Karpas-422 (cell line): ENCODE data around the gene MPPED2. TPM values are rescaled to one million over a fixed set of nuclear protein-coding genes. Genes with fewer than 3 reads are reported as not detected.

Experiments
- DNase-seq: peaks from one replicate; pipeline ENCODE4 v3.0.0-alpha.2; 2015
- H2AFZ ChIP-seq: fragments of 200-600 bp; sonication (generic); 2 replicates; pipeline ENCODE4 v1.6.1; 2014; ENCODE audit warnings: antibody characterized with exemption, low read length, mixed read lengths
- H3K27ac ChIP-seq: fragments of 200-600 bp; sonication (generic); 2 replicates; pipeline ENCODE4 v1.5.1; 2014; ENCODE audit warnings: mild to moderate bottlenecking, low read length, moderate library complexity
- H3K27me3 ChIP-seq: fragments of 200-600 bp; sonication (generic); 2 replicates; pipeline ENCODE4 v1.6.1; 2014; ENCODE audit warnings: low read length, mixed read lengths
- H3K36me3 ChIP-seq: fragments of 200-600 bp; sonication (generic); 2 replicates; pipeline ENCODE4 v1.6.1; 2014; ENCODE audit warnings: low read length, mixed read lengths; ENCODE audit not compliant: insufficient read depth
- H3K4me1 ChIP-seq: fragments of 200-600 bp; sonication (generic); 2 replicates; pipeline ENCODE4 v1.6.1; 2014; ENCODE audit warnings: mild to moderate bottlenecking, low read length, mixed read lengths
- H3K4me2 ChIP-seq: fragments of 200-600 bp; sonication (generic); 2 replicates; pipeline ENCODE4 v1.6.1; 2014; ENCODE audit warnings: low read length, low read depth, mild to moderate bottlenecking; ENCODE audit not compliant: poor library complexity, severe bottlenecking
- H3K4me3 ChIP-seq: fragments of 200-600 bp; sonication (generic); 2 replicates; pipeline ENCODE4 v1.5.1; 2014; ENCODE audit warnings: mild to moderate bottlenecking, antibody characterized with exemption, low read length, mixed read lengths
- H3K79me2 ChIP-seq: fragments of 200-600 bp; sonication (generic); 2 replicates; pipeline ENCODE4 v1.6.1; 2014; ENCODE audit warnings: mild to moderate bottlenecking, low read length, mixed read lengths
- H3K9ac ChIP-seq: fragments of 200-600 bp; sonication (generic); 2 replicates; pipeline ENCODE4 v1.6.0; 2014; ENCODE audit warnings: low read length
- H3K9me2 ChIP-seq: fragments of 200-600 bp; sonication (generic), shearing (Covaris generic); replicated peaks from 2 replicates; pipeline ENCODE4 v1.6.0; 2014; ENCODE audit warnings: mild to moderate bottlenecking, low read length, moderate library complexity; ENCODE audit not compliant: insufficient read depth
- H3K9me3 ChIP-seq: fragments of 300-700, 200-600 bp; sonication (generic); 2 replicates; pipeline ENCODE4 v1.6.1; 2014; ENCODE audit warnings: low read length, mixed read lengths
- H4K20me1 ChIP-seq: fragments of 200-600 bp; sonication (generic); 2 replicates; pipeline ENCODE4 v1.6.1; 2014; ENCODE audit warnings: mild to moderate bottlenecking, antibody characterized with exemption, low read length, low read depth; ENCODE audit not compliant: insufficient read depth
- total RNA-seq: library from RNA; depleted of rRNA; stranded (reverse); fragments of >200 nt; shearing (Covaris generic); gene quantifications from 2 replicates; pipeline ENCODE4 v1.2.3, GENCODE V29; 2014; ENCODE audit warnings: low replicate concordance

Gene MPPED2
- total RNA-seq, 1 experiment from 2014 or later: not detected

DNA sequence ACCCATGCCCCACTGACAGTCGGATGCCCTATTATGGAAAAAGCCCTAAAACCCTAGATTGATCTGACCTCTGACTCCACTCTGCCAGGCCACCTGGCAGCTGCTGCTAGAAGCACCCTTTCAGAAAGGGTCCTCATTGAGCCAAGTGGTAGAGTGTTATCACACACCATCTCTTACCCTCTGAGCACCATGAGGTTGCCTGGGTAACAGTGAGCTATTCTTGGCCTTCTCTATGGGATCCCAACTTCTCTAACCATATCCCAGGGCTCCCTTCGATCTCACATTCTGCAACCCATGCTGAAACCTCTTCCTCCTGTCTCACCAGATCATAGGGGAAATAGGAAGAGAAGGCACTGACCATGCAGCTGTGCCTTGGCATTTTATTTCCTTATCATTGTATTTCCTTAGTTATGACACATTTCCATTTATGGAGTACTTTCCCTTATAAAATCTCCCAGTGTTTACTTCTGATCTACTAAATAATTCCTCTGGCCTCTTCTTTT is 52.7 kb downstream of the MPPED2 start:
- no peaks in the 10 kb centered on the region for H3K9me3 ChIP-seq
- H3K4me3 ChIP-seq: no peak overlapping the region
- DNase-seq: no peak
- H2AFZ ChIP-seq: no peak overlapping the region
- H3K9me2 ChIP-seq: no peaks in the 10 kb centered on the region
- no peak overlapping the region for H3K27ac ChIP-seq
- no peaks in the 10 kb centered on the region for H4K20me1 ChIP-seq
- H3K4me2 ChIP-seq: no peak overlapping the region
- no peaks in the 10 kb centered on the region for H3K79me2 ChIP-seq
- H3K36me3 ChIP-seq: no peaks in the 10 kb centered on the region
- no peaks in the 10 kb centered on the region for H3K27me3 ChIP-seq
- no peak overlapping the region for H3K9ac ChIP-seq
- no peaks in the 10 kb centered on the region for H3K4me1 ChIP-seq

DNA sequence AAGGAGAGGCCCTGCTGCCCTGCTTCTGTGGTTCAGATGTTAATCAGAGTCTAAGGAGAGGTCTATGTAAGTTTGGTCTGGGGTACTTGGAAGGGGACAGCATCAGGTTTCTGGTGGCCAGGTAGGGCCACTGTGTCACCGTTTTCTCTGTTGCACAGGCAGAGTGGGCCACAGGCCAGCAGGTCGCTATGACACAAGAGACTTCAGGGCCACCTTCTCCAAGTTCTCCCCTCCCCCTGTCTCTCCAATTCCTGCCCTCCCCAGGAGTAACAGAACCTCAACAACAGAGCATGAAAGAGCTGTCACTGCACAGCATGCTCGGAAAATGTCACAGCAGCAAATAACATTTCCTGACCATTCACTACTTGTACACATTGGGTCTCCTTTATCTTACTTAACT is 58.6 kb downstream of the MPPED2 start:
- Histone ChIP-seq H3K4me1 (no peaks in the 10 kb centered on the region), H3K4me2 (no peak overlapping the region), H3K9me3 (no peaks in the 10 kb centered on the region), H3K27ac (no peak overlapping the region), H3K9me2 (no peaks in the 10 kb centered on the region), H3K27me3 (no peaks in the 10 kb centered on the region), H3K36me3 (no peaks in the 10 kb centered on the region), H3K4me3 (no peak overlapping the region), H4K20me1 (no peaks in the 10 kb centered on the region), H2AFZ (no peak overlapping the region), H3K79me2 (no peaks in the 10 kb centered on the region), H3K9ac (no peak overlapping the region)
- DNase-seq: no peak

DNA sequence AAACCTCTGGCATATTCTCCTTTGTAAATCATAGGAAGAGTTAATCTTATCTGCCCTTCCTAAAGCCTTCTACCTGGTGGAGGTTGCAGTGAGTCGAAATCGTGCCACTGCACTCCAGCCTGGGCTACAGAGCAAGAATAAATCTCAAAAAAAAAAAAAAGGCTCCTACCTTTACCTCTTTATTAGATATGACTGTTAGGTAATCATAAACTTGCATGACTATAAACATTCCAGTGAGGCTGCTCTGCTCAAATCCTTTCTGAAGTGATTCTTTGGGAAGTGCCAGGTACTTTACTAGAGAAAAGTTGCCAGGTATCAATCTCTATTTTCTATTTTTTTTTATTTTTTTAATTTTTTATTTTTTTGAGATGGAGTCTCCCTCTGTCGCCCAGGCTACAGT is 59.6 kb downstream of the MPPED2 start:
- H3K9me2 ChIP-seq: no peaks in the 10 kb centered on the region
- no peaks in the 10 kb centered on the region for H3K27me3 ChIP-seq
- H3K4me2 ChIP-seq: no peak overlapping the region
- H3K9me3 ChIP-seq: no peaks in the 10 kb centered on the region
- no peaks in the 10 kb centered on the region for H3K4me1 ChIP-seq
- no peak overlapping the region for H3K27ac ChIP-seq
- H2AFZ ChIP-seq: no peak overlapping the region
- no peaks in the 10 kb centered on the region for H4K20me1 ChIP-seq
- no peak overlapping the region for H3K9ac ChIP-seq
- no peak for DNase-seq
- no peaks in the 10 kb centered on the region for H3K36me3 ChIP-seq
- H3K4me3 ChIP-seq: no peak overlapping the region
- no peaks in the 10 kb centered on the region for H3K79me2 ChIP-seq

DNA sequence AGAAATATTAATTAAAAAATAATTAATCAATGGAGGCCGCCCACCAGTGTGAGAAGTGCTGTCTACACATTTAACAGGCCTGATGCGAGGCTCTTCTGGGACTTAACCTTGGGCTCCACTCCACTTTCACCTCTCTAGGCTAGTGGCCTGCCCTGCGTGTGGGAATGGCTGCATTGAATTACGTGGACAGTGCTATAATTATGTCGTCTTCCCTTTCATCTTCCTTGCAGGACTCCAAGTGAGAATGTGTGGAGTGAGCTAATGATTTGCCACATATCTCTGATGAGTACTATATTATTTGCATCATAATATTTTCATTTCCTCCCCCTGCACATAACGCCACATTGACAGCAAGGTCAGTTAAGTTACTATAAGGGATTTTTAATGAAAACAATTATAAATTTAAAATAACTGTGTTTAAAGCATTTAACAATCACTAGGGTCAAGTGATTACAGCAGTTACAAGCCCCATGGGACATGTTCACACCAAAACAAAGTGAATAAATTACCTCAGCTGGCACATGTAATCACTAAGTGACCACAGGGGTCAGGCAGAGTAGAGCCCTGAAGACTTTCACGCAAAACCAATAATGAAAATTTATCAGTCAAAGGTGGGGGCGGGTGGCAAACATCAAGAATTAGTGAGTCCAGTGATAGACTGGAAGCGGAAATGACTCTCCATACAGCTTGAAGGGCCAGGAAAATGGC is 63.5 kb downstream of the MPPED2 start:
- Histone ChIP-seq H3K4me1 (no peaks in the 10 kb centered on the region), H3K9ac (no peak overlapping the region), H3K4me2 (no peak overlapping the region), H3K36me3 (no peaks in the 10 kb centered on the region), H4K20me1 (no peaks in the 10 kb centered on the region), H3K27ac (no peak overlapping the region), H3K4me3 (no peak overlapping the region), H2AFZ (no peak overlapping the region), H3K9me2 (no peaks in the 10 kb centered on the region), H3K27me3 (no peaks in the 10 kb centered on the region), H3K79me2 (no peaks in the 10 kb centered on the region), H3K9me3 (no peaks in the 10 kb centered on the region)
- DNase-seq: no peak

DNA sequence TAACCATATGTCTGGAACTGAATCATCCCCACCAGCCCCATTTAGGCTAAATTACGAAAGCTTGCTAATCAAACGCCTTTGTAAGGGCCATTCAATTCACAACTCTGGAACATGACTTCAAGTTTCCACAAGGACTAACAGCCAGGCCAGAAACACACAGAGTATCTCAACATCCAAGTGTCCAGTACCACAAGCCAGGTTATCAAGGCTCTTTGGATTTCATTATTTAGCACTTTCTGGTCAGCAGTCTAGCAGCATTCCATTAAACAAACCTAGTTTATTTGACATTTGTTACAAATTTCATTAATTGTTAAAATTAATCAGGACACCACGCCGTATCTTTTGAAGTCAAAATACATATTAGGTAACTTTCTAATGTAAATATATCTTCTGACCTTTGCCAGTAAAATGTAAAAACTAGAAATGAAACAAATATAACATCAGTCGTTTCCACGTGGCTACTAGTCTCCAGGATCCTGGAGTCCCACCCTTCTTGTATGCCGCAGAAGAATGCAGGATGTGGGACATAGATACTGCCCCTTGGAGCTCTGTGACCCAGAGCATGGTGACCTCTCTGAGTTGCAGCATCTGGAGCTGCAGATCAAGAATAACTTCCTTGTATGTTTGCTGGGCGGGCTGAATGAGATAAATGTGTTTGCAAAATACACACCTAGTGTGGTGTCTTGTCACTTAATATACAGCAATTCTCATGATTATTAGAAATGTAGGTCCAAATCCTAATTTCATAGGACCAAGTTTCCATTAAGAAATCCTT is 64.7 kb downstream of the MPPED2 start:
- no peaks in the 10 kb centered on the region for H3K27me3 ChIP-seq
- H3K4me3 ChIP-seq: no peak overlapping the region
- H3K9me3 ChIP-seq: no peaks in the 10 kb centered on the region

DNA sequence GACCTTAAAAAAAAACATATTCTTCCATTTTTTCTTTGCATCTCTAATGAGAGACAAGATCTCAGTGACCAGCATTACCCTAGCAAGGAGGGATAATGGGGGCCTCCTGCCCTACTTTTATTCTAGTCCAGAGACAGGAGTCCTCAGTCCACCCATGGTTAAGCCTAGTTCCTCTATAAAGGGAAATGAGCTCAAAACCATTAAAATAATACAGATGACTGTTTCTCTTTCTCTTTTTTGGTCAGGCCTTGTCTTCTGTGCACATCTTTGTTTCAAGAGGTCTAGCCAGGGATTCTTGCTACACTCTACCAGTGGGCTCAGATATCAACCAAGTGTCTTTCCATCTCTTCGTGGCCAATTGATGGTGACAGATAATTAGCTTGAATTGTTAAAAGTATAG is 73.1 kb downstream of the MPPED2 start:
- DNase-seq: no peak
- no peaks in the 10 kb centered on the region for H3K9me3 ChIP-seq
- H3K79me2 ChIP-seq: no peaks in the 10 kb centered on the region
- H2AFZ ChIP-seq: no peak overlapping the region
- no peaks in the 10 kb centered on the region for H3K27me3 ChIP-seq
- no peak overlapping the region for H3K4me2 ChIP-seq
- H3K4me1 ChIP-seq: no peaks in the 10 kb centered on the region
- no peak overlapping the region for H3K4me3 ChIP-seq
- H3K27ac ChIP-seq: no peak overlapping the region
- no peaks in the 10 kb centered on the region for H3K9me2 ChIP-seq
- H3K36me3 ChIP-seq: no peaks in the 10 kb centered on the region
- H4K20me1 ChIP-seq: no peaks in the 10 kb centered on the region
- H3K9ac ChIP-seq: no peak overlapping the region

More for the DNA sequence above, 64.7 kb downstream of the MPPED2 start:
- H3K36me3 ChIP-seq: no peaks in the 10 kb centered on the region
- H3K9me2 ChIP-seq: no peaks in the 10 kb centered on the region
- no peak overlapping the region for H3K27ac ChIP-seq
- no peaks in the 10 kb centered on the region for H3K4me1 ChIP-seq
- no peaks in the 10 kb centered on the region for H3K79me2 ChIP-seq
- H3K9ac ChIP-seq: no peak overlapping the region
- H2AFZ ChIP-seq: no peak overlapping the region
- no peak overlapping the region for H3K4me2 ChIP-seq
- no peaks in the 10 kb centered on the region for H4K20me1 ChIP-seq
- no peak for DNase-seq

DNA sequence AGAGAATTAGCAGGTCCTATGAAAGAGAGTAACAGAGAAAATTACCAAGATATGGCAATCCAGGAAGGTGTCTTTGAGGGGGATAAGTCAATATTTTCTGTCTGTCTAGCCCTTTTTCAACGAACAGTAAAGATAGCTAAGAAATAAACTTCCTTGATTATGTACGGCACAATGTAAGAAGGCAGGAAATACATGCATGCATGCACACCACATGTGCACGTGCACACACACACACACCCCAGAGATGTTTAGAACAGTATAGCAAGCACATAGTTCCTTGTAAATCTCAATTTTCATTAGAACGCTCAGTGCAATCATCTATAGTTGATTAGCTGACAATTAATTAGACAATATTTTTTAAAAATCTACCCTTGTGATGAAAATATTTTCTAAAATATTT is 74.7 kb downstream of the MPPED2 start:
- Histone ChIP-seq H3K27me3 (no peaks in the 10 kb centered on the region), H3K9me3 (no peaks in the 10 kb centered on the region), H3K27ac (no peak overlapping the region), H3K9me2 (no peaks in the 10 kb centered on the region), H3K4me3 (no peak overlapping the region), H3K9ac (no peak overlapping the region), H2AFZ (no peak overlapping the region), H3K79me2 (no peaks in the 10 kb centered on the region), H3K4me2 (no peak overlapping the region), H3K4me1 (no peaks in the 10 kb centered on the region), H4K20me1 (no peaks in the 10 kb centered on the region), H3K36me3 (no peaks in the 10 kb centered on the region)
- DNase-seq: no peak

DNA sequence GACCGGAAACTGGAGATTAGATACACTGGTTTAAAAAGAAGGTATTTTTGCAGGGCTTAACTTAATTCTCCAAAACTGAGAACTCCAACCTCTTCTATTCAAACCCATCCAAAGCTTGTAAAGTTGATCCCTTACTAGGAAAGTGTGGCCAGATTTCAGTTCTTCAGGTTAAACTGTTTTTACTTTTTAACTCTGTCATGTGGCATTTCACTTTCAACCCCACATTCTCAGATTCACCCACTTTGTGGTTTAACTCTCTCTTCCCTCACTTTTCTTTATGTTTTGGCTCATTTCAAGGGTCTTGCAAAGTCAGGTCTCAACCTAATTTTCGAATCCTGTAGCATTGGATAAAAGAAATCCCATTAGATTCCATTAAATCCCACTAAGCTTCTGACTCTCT is 75.4 kb downstream of the MPPED2 start:
- Histone ChIP-seq H4K20me1 (no peaks in the 10 kb centered on the region), H2AFZ (no peak overlapping the region), H3K27ac (no peak overlapping the region)

More for the DNA sequence above, 75.4 kb downstream of the MPPED2 start:
- Histone ChIP-seq H3K9me2 (no peaks in the 10 kb centered on the region), H3K4me2 (no peak overlapping the region), H3K79me2 (no peaks in the 10 kb centered on the region), H3K4me3 (no peak overlapping the region), H3K27me3 (no peaks in the 10 kb centered on the region), H3K36me3 (no peaks in the 10 kb centered on the region), H3K4me1 (no peaks in the 10 kb centered on the region), H3K9me3 (no peaks in the 10 kb centered on the region), H3K9ac (no peak overlapping the region)
- no peak for DNase-seq
